CD4-positive, alpha-beta T cell treated with Interleukin-17A for 4 hours (primary cell): ENCODE measurements around the gene RNF175.

Source experiments
- DNase-seq: peaks from one replicate; pipeline ENCODE4 v3.0.0-alpha.2; 2020; ENCODE audit warnings: mixed read lengths

The RNF175 gene

DNA sequence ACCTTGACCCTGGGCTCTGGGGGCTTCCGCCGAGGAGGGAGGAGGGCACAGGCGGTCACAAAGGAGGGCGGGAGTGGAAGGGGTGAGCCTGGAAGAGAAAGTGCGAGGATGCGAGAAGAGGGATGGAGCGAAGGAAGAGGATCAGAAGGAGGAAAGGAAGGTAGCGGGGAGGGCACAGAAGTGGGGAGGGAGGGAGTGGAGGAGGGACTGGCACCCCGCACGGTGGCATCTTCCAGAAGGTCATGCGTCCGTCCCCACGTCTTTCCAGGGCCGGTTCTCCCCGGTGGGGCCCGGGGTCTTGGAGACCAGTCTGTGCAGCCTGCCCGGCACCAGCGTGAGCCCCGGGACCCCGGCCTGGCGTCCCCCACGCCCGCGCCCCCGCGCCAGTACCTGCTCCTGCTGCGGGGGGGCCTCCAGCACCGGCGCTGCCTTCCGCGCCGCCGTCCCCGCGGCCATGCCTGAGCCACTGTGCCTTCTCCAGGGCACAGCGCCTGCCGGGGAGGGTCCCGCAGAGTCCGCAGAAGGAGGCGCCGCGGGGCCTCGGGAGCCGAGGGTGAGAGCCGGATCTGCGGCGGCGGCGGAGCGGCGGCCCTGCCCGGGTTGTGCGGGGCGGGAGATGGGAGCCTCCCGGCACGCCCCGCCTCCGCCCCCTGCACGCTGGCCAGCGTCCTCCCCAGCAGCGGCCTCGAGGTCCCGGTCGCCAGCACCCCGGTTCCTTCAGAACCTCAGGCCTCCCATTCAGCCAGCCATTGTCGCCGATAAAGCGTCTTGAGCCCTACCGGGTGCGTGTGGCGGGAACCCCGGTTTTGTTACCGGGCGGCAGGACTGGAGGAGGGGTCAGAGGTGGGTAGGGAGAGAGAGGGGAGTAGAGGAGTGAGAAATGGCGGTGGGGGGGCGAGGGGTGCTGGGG, at the start of gene RNF175:
RNF175 (minus strand) TSS at position 618 of the 910 bp plus-strand sequence; CDS start at position 456, 162 bp downstream.
- DNase-seq = peak; percentile 46

DNA sequence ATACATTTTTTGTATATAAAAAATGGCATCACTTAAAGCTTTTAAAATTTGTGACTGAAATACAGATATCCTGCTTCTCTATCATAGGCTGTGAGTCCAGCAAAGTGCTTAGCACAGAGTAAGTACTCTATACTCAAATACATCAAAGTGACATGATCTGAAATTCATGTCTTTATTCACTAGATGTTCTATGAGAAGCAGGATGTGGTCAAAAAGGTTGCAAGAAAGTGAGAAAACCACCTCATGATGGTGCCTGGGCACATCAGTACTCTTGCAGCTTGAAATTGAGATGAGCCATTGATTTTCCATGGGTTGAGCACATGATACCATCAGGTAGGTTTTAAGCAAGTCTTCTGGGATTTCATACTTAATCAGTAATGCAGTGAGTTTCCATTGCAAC, 49.5 kb upstream of the RNF175 start:
- DNase-seq = no peak

GRCh38 chr4:153808175-153808574, 48.4 kb upstream of the RNF175 start:
- DNase-seq = no peak

DNA sequence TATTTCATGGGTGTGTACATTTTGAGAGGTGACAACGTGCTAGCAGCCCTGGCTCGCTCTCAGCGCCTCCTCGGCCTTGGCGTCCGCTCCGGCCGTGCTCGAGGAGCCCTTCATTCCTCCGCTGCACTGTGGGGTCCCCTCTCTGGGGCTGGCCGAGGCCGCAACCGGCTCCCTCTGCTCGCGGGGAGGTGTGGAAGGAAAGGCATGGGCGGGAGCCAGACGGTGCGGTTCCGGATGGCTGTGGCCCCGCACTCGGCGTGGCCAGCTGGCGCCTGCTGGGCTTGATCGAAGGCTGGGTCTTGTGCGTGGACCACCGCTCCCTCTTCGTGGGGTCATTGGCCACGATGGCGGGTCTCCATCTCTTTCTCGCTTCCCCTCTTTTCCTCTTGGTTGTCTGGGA, 46.2 kb upstream of the RNF175 start:
- DNase-seq = no peak

- no peak for DNase-seq
These were observed 44.9 kb upstream of the RNF175 start for GRCh38 chr4:153804722-153805121.

- DNase-seq = no peak
These were observed 39.9 kb upstream of the RNF175 start for GRCh38 chr4:153799694-153800074.

DNA sequence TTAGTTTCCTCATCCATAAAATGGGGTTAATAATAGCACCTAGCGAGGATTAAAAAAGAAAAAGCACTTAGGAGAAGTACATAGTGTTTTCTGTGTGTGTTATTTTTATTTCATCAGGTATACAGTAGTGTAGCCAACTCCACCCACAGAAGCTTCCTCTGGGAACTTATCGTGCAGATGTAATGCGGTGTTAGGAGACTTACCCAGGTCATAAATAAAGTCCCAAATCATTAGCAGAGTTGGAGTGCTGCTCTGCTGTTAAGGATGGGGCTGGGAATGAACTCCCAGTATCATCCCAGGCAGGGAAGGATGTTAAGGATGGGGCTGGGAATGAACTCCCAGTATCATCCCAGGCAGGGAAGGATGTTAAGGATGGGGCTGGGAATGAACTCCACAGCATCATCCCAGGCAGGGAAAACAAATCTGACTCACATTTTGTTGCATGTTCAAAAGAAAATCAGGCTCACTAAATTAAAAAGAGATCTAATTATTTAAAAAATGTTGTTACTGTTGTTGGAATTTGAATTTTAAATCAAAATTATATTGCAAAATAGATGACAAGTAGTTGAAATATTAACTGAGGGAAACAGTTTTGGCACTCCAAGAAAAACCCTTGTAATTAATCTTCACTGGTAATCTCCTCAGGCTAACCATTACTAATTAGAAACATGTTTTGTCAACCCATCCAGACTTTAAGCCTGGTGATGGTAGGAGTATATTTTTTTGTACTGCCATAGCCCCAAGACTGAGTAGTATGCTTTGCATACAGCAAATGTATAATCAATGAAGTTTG, 39.3 kb upstream of the RNF175 start:
- DNase-seq = no peak

GRCh38 chr4:153798420-153798819, 38.6 kb upstream of the RNF175 start:
- DNase-seq = no peak

DNA sequence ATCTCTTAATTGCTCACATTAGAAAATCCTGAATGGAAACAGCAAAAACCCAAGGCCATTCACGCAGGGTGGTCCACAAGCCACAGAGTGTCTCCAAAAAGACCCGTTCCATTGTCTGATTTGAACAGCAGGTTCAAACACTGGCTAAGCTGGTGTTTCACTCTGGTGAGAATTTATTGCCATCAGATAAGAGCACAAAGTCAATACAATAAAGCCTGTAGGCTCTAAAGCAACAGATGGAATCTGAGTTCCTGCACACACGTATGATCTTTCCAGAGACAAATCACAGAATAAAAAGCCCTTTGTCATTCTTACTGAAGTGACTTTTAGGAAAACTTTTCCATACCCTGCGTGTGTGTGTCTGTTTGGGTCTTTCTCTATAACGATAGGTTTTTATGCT, 34.2 kb upstream of the RNF175 start:
- DNase-seq = no peak

- no peak for DNase-seq
These were observed 32.9 kb upstream of the RNF175 start for GRCh38 chr4:153792618-153793247.

DNA sequence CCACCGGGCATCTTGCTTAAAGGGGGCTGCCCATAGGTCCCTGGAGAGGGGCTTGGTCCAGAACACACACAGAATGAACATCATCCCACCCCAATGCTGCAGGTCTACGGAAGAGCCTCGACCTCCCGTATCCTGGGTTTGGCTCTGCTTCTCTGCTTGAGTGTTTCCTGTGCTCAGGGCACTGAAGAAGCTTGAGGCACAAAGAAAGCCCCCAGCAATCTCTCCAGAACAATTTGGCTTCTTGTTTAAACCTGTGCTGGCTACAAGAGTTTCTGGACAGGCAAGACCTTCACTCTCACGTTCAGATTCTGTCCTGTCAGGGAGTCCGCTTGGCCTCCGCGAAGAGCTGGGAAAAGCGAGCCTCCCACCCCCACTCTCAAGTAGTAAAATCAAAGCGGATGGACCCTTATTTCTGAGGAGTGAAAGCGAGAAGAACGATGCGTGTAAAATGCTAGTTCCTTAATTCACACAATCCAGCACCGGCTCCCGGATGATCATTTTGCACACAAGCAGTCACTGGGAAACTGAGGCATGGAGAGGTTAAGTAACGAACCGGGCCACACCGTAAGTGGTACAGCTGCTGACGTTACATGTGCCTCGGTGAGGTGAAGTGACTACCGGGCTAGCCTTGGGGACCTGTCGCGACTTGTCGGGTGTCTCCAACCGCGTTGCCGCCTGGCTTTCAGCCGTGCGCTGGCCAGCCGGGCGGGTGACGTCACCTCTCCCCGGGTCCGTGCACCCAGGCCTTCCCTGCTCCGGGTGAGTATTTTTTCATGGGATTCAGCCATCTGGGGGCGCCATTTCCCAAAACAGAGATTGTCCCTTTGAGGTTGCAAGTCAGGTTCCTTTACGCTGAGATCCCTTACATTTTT, 32.2 kb upstream of the RNF175 start:
- DNase-seq = peak; percentile 23

DNA sequence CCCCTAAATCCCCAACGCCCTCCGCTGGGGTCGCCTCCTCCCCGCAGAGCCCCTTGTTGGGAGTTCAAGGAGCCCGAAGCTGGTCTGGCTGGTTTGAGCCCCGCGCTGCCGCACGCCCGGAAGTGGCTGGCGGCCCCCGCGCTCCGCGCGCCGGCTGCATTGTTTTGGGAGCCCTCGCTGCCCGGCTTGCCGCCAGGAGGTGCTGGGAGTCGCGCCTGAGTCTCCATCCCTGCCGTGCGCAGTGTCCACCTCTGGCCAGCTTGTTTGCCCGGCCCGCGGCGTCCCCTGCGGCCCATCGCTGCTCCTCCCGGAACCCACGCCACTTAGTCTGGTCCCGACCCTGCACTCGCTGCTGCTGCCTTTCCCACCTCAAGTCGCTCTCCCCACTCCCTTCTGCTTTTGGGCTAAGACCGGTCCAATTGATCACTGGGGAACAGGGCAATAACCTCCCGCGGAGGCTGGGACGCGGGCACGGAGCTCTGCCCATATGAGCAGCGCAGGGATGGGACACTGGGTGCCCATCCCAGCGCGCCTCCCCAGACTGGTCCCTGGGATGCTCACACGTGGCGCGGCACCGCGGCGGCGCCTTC, 31.2 kb upstream of the RNF175 start:
- DNase-seq = peak; percentile 50

- DNase-seq = no peak
These were observed 30.7 kb upstream of the RNF175 start for GRCh38 chr4:153790500-153790865.

- DNase-seq = no peak
These were observed 30.1 kb upstream of the RNF175 start for GRCh38 chr4:153789741-153790499.

- DNase-seq = no peak
These were observed 28.8 kb upstream of the RNF175 start, which contains the start of gene SFRP2 for GRCh38 chr4:153788413-153789276. SFRP2 (minus strand) TSS chr4:153789083; CDS start chr4:153788835, 248 bp downstream.

GRCh38 chr4:153788051-153788412, 28.2 kb upstream of the RNF175 start:
- DNase-seq = no peak

DNA sequence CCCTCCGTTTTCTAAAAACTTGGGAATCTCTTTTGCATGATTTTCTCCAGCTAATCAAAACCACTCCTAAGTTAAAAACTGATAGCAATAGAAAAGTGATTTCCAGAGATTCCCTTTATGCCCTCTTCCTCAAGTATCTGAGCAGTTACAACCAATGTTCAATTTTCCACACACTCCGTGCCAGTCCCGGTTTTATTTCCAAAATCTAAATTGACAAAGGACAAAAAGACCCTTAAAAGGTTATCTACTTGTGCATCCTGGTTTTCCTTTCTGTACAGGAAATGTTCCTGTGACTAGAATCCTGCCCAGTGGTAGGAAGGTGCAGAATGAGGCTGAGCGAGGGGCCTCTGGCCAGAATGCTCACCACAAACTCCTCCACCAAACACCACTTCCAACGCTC, 27.8 kb upstream of the RNF175 start:
- DNase-seq = no peak

DNA sequence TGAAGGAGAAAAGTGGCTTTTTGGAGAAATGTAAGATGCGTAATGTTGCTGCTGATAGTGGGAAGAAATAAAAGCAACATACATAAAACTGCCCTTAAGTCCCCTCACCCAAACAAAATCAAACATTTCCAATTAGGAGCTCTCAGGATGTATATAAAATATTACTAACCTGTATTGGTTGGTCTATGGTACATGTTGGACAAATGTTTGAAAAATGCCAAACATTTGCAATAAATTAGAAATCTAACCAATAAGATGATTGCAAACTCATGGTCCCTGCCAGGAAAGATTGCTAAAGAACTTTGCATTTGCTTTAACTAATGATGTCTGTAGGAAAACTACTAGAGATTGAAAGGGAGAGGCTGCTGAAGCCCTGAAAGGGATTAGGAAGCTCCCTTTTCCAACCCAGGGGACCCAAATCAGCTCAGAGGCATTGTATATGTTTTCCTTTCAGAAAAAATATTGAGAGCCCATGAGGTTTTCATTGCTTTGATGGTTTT, 27.3 kb upstream of the RNF175 start:
- no peak for DNase-seq

GRCh38 chr4:153785910-153786721, 26.3 kb upstream of the RNF175 start:
- DNase-seq = no peak
